Measurements from ENCODE around the gene GAN. TPM values are rescaled to one million over a fixed set of nuclear protein-coding genes. Genes with fewer than 3 reads are reported as not detected.

The GAN gene, protein sequence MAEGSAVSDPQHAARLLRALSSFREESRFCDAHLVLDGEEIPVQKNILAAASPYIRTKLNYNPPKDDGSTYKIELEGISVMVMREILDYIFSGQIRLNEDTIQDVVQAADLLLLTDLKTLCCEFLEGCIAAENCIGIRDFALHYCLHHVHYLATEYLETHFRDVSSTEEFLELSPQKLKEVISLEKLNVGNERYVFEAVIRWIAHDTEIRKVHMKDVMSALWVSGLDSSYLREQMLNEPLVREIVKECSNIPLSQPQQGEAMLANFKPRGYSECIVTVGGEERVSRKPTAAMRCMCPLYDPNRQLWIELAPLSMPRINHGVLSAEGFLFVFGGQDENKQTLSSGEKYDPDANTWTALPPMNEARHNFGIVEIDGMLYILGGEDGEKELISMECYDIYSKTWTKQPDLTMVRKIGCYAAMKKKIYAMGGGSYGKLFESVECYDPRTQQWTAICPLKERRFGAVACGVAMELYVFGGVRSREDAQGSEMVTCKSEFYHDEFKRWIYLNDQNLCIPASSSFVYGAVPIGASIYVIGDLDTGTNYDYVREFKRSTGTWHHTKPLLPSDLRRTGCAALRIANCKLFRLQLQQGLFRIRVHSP
- 10 to 100 TPM; 12.9 to 15.7 (median 14.0) TPM for total RNA-seq

GRCh38 chr16:81314603-81315270 lies at the start of gene GAN:
TSS of gene GAN (plus strand) at chr16:81314962. CDS start at chr16:81315114, 152 bp downstream.
- Histone ChIP-seq H3K27ac (peak within 1 kb of the TSS; percentile 85 to 94 (median 92)), H3K27me3 (no peaks in the 10 kb centered on the region), H3K36me3 (no peaks in the 10 kb centered on the region), H3K9me3 (no peaks in the 10 kb centered on the region), H3K4me3 (peak within 1 kb of the TSS; percentile 63 to 78), H3K4me1 (peaks cover 7 to 55% (median 16%) of the 10 kb centered on the region in 3 donors)
- peak; percentile 98 for ATAC-seq
- TF ChIP-seq EP300 (IDR thresholded peaks at IDR 0.05) (no peak), POLR2A (IDR thresholded peaks at IDR 0.05) (peak; percentile 87 to 91), POLR2AphosphoS5 (IDR thresholded peaks at IDR 0.05) (peak; percentile 90), CTCF (IDR thresholded peaks at IDR 0.05) (peak in 1 of 4 experiments; percentile 2)
- 0% methylated on average over 11 of the region's 75 CpGs; no CpG with 5 or more reads in 1 of the 2 donors for WGBS, 2 donors (ENCODE audit: low coverage in 1 of 2)

GRCh38 chr16:81265052-81265451 lies 49.7 kb upstream of the GAN start:
- Histone ChIP-seq H3K36me3 (no peaks in the 10 kb centered on the region), H3K27ac (no peak overlapping the region), H3K9me3 (no peaks in the 10 kb centered on the region), H3K27me3 (no peaks in the 10 kb centered on the region), H3K4me1 (peaks cover 0 to 37% (median 11%) of the 10 kb centered on the region in 3 donors), H3K4me3 (no peak overlapping the region)
- WGBS, 2 donors (ENCODE audit: low coverage in 1 of 2) = 93 to 100% methylated on average over 2 of the region's 2 CpGs
- ATAC-seq = no peak
- TF ChIP-seq POLR2A (IDR thresholded peaks at IDR 0.05) (no peak), CTCF (IDR thresholded peaks at IDR 0.05) (no peak), POLR2AphosphoS5 (IDR thresholded peaks at IDR 0.05) (no peak), EP300 (IDR thresholded peaks at IDR 0.05) (no peak)

- Histone ChIP-seq H3K4me3 (no peak overlapping the region), H3K36me3 (no peaks in the 10 kb centered on the region), H3K9me3 (no peaks in the 10 kb centered on the region), H3K27ac (peak overlapping the region in 1 of 4 donors; percentile 5), H3K4me1 (peaks cover 0 to 37% (median 11%) of the 10 kb centered on the region in 3 donors), H3K27me3 (no peaks in the 10 kb centered on the region)
- WGBS, 2 donors (ENCODE audit: low coverage in 1 of 2) = 38 to 45% methylated on average over 3 to 4 of the region's 5 CpGs
- peak; percentile 84 for ATAC-seq
- no peak for TF ChIP-seq CTCF (IDR thresholded peaks at IDR 0.05)
- TF ChIP-seq EP300 (IDR thresholded peaks at IDR 0.05) = no peak
- peak; percentile 76 for TF ChIP-seq POLR2AphosphoS5 (IDR thresholded peaks at IDR 0.05)
Measured at GRCh38 chr16:81265658-81266451, 48.9 kb upstream of the GAN start.

DNA sequence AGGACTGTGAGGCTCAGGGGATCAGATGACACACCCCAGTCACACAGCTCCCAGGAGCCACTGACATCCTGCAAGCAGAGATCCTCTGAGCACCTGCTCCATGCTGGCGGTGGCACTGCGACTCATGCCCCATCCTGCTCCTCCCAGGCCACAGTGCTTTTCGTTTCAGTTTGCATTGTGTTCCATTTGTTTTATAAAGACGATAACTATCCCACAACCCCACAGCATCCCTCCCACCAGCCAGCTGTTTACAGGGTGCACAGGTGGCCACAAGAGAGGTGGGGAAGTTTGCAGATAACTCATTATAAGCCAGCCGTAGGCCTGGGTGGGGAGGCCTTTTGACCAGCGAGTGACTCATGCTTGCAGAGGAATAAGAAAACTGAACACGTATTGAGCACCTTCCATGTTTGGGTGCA lies 48.1 kb upstream of the GAN start:
- Histone ChIP-seq H3K9me3 (no peaks in the 10 kb centered on the region), H3K36me3 (no peaks in the 10 kb centered on the region), H3K27ac (peak overlapping the region in 1 of 4 donors; percentile 5), H3K4me1 (peaks cover 0 to 37% (median 11%) of the 10 kb centered on the region in 3 donors), H3K27me3 (no peaks in the 10 kb centered on the region), H3K4me3 (no peak overlapping the region)
- no peak for ATAC-seq
- TF ChIP-seq POLR2AphosphoS5 (IDR thresholded peaks at IDR 0.05) (no peak), EP300 (IDR thresholded peaks at IDR 0.05) (no peak), POLR2A (IDR thresholded peaks at IDR 0.05) (no peak), CTCF (IDR thresholded peaks at IDR 0.05) (no peak)
- 40 to 72% methylated on average over 4 to 7 of the region's 7 CpGs for WGBS, 2 donors (ENCODE audit: low coverage in 1 of 2)

Data from gastroesophageal sphincter (tissue), 4 donors.